ENCODE data around the gene VWF.

Gene VWF

DNA sequence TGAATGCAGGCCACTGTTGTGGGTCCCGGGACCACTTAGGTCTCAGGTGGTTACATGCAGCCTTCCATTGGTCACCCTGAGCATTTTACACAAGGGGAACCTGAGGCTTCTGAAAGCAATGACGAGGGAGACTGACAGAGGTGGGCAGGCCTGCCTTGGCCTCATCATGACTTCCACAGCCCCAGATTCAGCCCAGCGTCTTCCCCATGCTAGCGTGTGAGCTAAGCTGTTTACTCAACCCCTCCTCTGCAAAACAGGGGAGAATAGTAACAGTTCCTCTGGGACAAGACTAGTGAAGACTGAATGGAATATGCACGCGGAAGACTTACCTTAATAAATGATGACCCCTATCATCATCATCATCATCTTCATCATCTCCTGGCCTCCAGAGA, 46.8 kb downstream of the VWF start:
- TF ChIP-seq, protein P1, sequence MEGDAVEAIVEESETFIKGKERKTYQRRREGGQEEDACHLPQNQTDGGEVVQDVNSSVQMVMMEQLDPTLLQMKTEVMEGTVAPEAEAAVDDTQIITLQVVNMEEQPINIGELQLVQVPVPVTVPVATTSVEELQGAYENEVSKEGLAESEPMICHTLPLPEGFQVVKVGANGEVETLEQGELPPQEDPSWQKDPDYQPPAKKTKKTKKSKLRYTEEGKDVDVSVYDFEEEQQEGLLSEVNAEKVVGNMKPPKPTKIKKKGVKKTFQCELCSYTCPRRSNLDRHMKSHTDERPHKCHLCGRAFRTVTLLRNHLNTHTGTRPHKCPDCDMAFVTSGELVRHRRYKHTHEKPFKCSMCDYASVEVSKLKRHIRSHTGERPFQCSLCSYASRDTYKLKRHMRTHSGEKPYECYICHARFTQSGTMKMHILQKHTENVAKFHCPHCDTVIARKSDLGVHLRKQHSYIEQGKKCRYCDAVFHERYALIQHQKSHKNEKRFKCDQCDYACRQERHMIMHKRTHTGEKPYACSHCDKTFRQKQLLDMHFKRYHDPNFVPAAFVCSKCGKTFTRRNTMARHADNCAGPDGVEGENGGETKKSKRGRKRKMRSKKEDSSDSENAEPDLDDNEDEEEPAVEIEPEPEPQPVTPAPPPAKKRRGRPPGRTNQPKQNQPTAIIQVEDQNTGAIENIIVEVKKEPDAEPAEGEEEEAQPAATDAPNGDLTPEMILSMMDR (IDR thresholded peaks at IDR 0.05; ENCODE audit: control insufficient read depth, extremely low read depth, insufficient read depth), result no peak
- no peak overlapping the region for H3K4me3 ChIP-seq (ENCODE audit: low read depth, low read length)
- no peak for DNase-seq (ENCODE audit: low read depth)

DNA sequence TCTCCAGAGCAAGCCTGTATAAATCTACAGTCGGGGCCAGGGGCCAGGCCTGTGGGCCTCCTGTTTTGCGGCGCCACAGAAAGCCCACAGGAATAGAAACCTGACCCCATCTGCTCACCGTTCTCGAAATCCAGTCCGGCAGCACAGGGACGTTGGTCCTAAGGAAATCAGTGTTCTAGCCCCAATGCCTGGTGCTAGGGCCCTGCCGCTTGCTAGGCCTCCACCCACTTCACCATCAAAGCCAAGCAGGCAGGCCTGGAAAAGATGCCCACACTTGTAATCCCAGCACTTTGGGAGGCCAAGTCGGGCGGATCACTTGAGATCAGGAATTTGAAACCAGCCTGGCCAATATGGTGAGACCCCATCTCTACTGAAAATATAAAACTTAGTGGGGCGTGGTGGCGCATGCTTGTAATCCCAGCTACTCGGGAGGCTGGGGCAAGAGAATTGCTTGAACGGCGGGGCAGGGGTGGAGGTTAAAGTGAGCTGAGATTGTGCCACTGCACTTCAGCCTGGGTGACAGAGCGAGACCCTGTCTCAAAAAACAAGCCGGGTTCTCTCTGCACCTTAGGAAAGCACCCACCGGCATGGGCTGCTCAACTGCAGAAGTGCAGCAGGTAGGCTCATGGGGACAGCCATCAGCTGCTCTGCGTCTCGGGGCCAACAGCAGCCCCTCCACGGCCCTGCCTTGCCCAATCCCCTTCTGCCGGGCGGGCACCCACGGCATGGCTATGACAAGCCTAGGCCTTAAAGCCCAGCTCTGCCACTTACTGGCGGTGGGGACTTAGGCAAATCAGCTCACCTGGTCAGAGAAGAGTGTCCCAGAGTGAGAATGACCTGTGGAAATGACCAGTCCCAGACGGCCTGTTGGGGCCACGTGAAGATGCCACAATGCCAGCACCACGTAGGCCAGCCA, 47.4 kb downstream of the VWF start:
- DNase-seq (ENCODE audit: low read depth), result no peak
- no peak overlapping the region for H3K4me3 ChIP-seq (ENCODE audit: low read depth, low read length)
- TF ChIP-seq, protein P1 (IDR thresholded peaks at IDR 0.05; ENCODE audit: control insufficient read depth, extremely low read depth, insufficient read depth), result no peak

DNA sequence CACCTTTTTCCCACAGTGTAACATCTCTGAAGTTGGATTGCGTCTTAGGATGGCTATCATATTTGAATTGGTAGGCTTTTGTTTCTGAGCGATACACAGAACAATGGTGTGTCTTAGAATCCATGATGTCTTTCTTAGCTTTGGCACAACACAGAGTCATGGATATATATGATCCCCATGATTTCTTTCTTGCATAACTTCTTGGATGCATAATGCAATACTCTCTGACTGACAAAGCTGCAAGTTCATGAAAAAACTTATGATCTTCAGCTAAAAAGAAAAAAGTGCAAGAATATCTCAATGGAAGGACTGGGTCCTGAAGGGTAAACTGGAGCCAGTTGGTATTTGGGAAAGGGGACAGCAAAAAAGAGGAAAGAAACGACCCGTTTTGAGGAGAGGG, 48.1 kb downstream of the VWF start:
- H3K4me3 ChIP-seq (ENCODE audit: low read depth, low read length), result no peak overlapping the region
- TF ChIP-seq, protein P1 (IDR thresholded peaks at IDR 0.05; ENCODE audit: control insufficient read depth, extremely low read depth, insufficient read depth), result no peak
- DNase-seq (ENCODE audit: low read depth), result no peak

DNA sequence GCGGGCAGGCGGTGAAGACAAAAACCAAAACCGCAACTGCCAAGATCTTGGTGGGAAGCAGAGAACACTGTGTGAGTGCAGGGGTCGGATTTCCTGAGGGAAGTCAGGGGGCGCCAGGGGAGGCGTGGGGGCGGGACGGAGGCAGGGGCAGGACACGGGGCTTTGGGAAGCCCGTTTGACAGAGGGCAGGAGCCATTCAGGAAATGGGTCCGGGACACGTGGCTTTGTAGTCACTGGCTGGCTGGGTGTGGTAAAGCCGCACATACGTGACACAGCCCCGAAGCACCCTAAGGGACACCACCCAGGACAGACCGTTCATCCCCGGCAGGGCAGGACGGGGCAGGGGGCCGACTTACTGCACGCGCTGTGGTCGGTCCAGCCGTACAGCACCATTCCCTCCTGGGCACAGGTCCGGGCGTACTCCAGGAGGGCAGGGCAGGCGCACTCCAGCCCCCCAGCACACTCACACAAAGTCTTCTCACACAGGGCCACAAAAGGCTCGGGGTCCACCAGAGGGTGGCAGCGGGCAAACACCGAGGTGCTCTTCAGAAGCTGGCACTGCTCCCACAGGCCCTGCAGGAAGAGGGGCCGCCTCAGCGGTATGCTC, 49.4 kb downstream of the VWF start:
- no peak for DNase-seq (ENCODE audit: low read depth)
- TF ChIP-seq, protein P1 (IDR thresholded peaks at IDR 0.05; ENCODE audit: control insufficient read depth, extremely low read depth, insufficient read depth), result no peak
- no peak overlapping the region for H3K4me3 ChIP-seq (ENCODE audit: low read depth, low read length)

DNA sequence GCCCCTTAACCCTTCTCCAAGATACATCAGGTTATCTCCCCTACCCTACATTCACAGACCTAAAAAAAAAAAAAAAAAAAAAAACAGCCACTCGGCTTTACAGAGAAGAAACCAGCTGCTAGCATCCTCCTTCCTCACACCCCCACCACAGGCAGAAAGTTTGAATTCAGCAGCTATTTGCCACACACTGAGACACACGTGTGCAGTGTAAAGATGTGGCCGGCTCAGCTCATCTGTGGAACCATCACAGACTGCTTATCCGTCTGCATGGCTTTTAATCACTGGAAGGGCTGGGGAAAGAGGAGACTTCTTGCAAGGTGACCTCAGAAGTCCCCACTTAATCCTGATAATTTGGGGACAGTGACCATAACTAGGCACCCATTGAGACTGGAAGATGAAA, 50.0 kb downstream of the VWF start:
- H3K4me3 ChIP-seq (ENCODE audit: low read depth, low read length), result no peak overlapping the region
- no peak for DNase-seq (ENCODE audit: low read depth)
- TF ChIP-seq, protein P1 (IDR thresholded peaks at IDR 0.05; ENCODE audit: control insufficient read depth, extremely low read depth, insufficient read depth), result no peak

DNA sequence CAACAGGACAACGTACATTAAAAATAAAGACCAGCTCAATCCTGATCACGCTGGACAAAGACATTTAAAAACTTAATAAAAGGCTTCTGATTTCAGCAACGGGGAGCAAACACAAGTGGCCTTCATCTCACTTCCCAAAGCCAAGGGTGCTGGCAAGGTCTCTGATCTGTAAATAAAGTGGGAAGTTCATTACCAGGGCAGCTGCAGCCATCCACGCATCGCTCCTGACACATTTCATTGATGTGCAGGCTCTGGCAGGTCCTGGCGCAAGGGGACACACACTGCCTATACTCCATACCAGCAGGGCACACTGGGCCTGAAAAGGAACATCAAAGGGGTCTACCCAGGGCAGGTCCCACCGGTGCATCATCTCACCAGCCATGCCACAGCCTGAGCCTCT, 51.0 kb downstream of the VWF start:
- TF ChIP-seq, protein P1 (IDR thresholded peaks at IDR 0.05; ENCODE audit: control insufficient read depth, extremely low read depth, insufficient read depth), result no peak
- DNase-seq (ENCODE audit: low read depth), result peak; percentile 11
- H3K4me3 ChIP-seq (ENCODE audit: low read depth, low read length), result no peak overlapping the region

Data from LNCaP clone FGC (cell line).